Measurements from ENCODE around the gene PNPLA7. TPM values are rescaled to one million over a fixed set of nuclear protein-coding genes. Genes with fewer than 3 reads are reported as not detected.

PNPLA7 gene
- polyA plus RNA-seq, 1 of the 3 experiments (the other 2 are of a cell fraction), result 0.99 TPM

DNA sequence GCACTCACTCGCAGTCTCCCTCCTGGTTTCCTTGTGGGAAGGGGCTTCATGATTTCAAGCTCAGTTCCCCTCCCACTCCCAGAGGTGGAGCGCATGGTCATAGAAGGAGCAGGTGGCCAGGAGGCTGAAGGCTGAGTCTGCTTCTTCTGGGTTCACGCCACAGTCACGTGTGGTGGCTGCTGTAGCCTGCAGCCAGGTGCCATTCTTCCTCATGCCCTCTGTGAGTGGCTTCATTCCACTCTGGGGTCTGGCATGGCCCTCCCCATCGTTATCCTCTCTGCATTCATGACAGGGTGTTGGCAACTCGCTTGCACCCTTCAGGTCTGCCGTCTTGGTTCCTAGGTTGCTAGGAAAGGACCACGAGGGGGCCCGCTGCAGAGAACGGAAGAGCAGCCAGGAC is 5.0 kb upstream of the PNPLA7 start:
- H3K27me3 ChIP-seq (ENCODE audit: insufficient read depth), result no peaks in the 10 kb centered on the region
- H3K9me3 ChIP-seq, result no peaks in the 10 kb centered on the region
- 97% methylated on average over 10 of the region's 10 CpGs for WGBS (ENCODE audit: low lambda C conversion rate)
- peaks cover 12% of the 10 kb centered on the region for H3F3A ChIP-seq (replicated peaks; ENCODE audit: insufficient read depth)
- H3K9ac ChIP-seq, result no peak overlapping the region
- DNase-seq, result no peak
- H3K27ac ChIP-seq (ENCODE audit: low read depth in 2 of 2, low read length in 1 of 2), result no peak overlapping the region
- no peaks in the 10 kb centered on the region for H4K20me1 ChIP-seq (ENCODE audit: insufficient read depth)
- H3K36me3 ChIP-seq (replicated peaks in 1 of 2; ENCODE audit: control insufficient read depth in 1 of 2, insufficient read depth in 2 of 2, low read length in 1 of 2), result peaks cover 27 to 35% of the 10 kb centered on the region in 2 experiments
- H3K79me2 ChIP-seq (ENCODE audit: insufficient read depth), result peaks cover 21% of the 10 kb centered on the region
- no peak overlapping the region for H3K4me3 ChIP-seq (ENCODE audit: low read depth in 2 of 2, low read length in 1 of 2)
- TF ChIP-seq, protein P1, sequence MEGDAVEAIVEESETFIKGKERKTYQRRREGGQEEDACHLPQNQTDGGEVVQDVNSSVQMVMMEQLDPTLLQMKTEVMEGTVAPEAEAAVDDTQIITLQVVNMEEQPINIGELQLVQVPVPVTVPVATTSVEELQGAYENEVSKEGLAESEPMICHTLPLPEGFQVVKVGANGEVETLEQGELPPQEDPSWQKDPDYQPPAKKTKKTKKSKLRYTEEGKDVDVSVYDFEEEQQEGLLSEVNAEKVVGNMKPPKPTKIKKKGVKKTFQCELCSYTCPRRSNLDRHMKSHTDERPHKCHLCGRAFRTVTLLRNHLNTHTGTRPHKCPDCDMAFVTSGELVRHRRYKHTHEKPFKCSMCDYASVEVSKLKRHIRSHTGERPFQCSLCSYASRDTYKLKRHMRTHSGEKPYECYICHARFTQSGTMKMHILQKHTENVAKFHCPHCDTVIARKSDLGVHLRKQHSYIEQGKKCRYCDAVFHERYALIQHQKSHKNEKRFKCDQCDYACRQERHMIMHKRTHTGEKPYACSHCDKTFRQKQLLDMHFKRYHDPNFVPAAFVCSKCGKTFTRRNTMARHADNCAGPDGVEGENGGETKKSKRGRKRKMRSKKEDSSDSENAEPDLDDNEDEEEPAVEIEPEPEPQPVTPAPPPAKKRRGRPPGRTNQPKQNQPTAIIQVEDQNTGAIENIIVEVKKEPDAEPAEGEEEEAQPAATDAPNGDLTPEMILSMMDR (IDR thresholded peaks at IDR 0.05), result no peak
- TF ChIP-seq FOXM1 (IDR thresholded peaks at IDR 0.05; ENCODE audit: low read depth) (no peak), RFX5 (IDR thresholded peaks at IDR 0.05; ENCODE audit: low read length) (no peak), ELF1 (IDR thresholded peaks at IDR 0.05) (no peak), POLR2AphosphoS5 (IDR thresholded peaks at IDR 0.05; ENCODE audit: low read depth, low read length) (no peak)
- no peak overlapping the region for H3K4me2 ChIP-seq
- H3K4me1 ChIP-seq (ENCODE audit: control insufficient read depth in 1 of 2, insufficient read depth in 2 of 2, low read depth in 1 of 2, low read length in 1 of 2), result peaks cover 5 to 7% of the 10 kb centered on the region in 2 experiments; a peak in 1 of 4 replicates
- H2AFZ ChIP-seq (ENCODE audit: low read depth), result no peak overlapping the region
- no peaks in the 10 kb centered on the region for H3K9me2 ChIP-seq
- ChIA-PET CTCF (interaction anchor here (0.6 kb wide), 1 partner anchor 1921 kb away, joined by 3 read pairs; no protein-coding TSS in a partner anchor), POLR2A (no interaction called here)

DNA sequence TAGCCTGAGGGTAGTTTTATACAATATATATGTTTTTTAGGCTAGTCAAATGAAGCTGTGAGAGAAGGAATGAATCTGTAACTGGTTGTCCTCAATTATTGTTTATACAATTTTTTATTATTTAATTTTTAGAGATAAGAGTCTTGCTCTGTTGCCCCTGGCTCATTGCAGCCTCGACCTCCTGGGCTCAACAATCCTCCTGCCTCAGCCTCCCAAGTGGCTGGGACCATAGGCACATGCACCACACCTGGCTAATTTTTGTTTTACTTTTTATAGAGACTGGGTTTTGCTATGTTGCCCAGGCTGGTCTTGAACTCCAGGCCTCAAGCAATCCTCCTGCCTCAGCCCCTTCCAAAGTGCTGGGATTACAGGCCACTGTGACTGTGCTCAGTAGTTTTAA is 4.1 kb upstream of the PNPLA7 start:
- Histone ChIP-seq H3K9ac (no peak overlapping the region), H3K27ac (ENCODE audit: low read depth in 2 of 2, low read length in 1 of 2) (no peak overlapping the region), H3K4me3 (ENCODE audit: low read depth in 2 of 2, low read length in 1 of 2) (no peak overlapping the region), H3K9me3 (no peaks in the 10 kb centered on the region), H3K36me3 (replicated peaks in 1 of 2; ENCODE audit: control insufficient read depth in 1 of 2, insufficient read depth in 2 of 2, low read length in 1 of 2) (peaks cover 24 to 27% of the 10 kb centered on the region in 2 experiments), H2AFZ (ENCODE audit: low read depth) (no peak overlapping the region), H3K27me3 (ENCODE audit: insufficient read depth) (no peaks in the 10 kb centered on the region), H3K4me1 (ENCODE audit: control insufficient read depth in 1 of 2, insufficient read depth in 2 of 2, low read depth in 1 of 2, low read length in 1 of 2) (peaks cover 5 to 12% of the 10 kb centered on the region in 2 experiments; a peak in 1 of 4 replicates), H3K4me2 (no peak overlapping the region), H4K20me1 (ENCODE audit: insufficient read depth) (no peaks in the 10 kb centered on the region), H3K9me2 (no peaks in the 10 kb centered on the region), H3K79me2 (ENCODE audit: insufficient read depth) (peaks cover 21% of the 10 kb centered on the region), H3F3A (replicated peaks; ENCODE audit: insufficient read depth) (peaks cover 12% of the 10 kb centered on the region)
- POLR2A ChIA-PET, result no interaction called here
- TF ChIP-seq, protein P2, sequence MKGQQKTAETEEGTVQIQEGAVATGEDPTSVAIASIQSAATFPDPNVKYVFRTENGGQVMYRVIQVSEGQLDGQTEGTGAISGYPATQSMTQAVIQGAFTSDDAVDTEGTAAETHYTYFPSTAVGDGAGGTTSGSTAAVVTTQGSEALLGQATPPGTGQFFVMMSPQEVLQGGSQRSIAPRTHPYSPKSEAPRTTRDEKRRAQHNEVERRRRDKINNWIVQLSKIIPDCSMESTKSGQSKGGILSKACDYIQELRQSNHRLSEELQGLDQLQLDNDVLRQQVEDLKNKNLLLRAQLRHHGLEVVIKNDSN (IDR thresholded peaks at IDR 0.05; ENCODE audit: borderline replicate concordance, low read depth), result no peak
- no peak for TF ChIP-seq RFX5 (IDR thresholded peaks at IDR 0.05; ENCODE audit: low read length)
- TF ChIP-seq, protein P3, sequence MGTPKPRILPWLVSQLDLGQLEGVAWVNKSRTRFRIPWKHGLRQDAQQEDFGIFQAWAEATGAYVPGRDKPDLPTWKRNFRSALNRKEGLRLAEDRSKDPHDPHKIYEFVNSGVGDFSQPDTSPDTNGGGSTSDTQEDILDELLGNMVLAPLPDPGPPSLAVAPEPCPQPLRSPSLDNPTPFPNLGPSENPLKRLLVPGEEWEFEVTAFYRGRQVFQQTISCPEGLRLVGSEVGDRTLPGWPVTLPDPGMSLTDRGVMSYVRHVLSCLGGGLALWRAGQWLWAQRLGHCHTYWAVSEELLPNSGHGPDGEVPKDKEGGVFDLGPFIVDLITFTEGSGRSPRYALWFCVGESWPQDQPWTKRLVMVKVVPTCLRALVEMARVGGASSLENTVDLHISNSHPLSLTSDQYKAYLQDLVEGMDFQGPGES (IDR thresholded peaks at IDR 0.05; ENCODE audit: low read depth, low read length), result no peak
- no peak for TF ChIP-seq RXRA (IDR thresholded peaks at IDR 0.05; ENCODE audit: borderline replicate concordance, low read depth)
- no peak for TF ChIP-seq NRF1 (IDR thresholded peaks at IDR 0.05; ENCODE audit: low read depth, low read length)
- TF ChIP-seq RCOR1 (IDR thresholded peaks at IDR 0.05; ENCODE audit: low read length), result no peak
- TF ChIP-seq, protein P4, sequence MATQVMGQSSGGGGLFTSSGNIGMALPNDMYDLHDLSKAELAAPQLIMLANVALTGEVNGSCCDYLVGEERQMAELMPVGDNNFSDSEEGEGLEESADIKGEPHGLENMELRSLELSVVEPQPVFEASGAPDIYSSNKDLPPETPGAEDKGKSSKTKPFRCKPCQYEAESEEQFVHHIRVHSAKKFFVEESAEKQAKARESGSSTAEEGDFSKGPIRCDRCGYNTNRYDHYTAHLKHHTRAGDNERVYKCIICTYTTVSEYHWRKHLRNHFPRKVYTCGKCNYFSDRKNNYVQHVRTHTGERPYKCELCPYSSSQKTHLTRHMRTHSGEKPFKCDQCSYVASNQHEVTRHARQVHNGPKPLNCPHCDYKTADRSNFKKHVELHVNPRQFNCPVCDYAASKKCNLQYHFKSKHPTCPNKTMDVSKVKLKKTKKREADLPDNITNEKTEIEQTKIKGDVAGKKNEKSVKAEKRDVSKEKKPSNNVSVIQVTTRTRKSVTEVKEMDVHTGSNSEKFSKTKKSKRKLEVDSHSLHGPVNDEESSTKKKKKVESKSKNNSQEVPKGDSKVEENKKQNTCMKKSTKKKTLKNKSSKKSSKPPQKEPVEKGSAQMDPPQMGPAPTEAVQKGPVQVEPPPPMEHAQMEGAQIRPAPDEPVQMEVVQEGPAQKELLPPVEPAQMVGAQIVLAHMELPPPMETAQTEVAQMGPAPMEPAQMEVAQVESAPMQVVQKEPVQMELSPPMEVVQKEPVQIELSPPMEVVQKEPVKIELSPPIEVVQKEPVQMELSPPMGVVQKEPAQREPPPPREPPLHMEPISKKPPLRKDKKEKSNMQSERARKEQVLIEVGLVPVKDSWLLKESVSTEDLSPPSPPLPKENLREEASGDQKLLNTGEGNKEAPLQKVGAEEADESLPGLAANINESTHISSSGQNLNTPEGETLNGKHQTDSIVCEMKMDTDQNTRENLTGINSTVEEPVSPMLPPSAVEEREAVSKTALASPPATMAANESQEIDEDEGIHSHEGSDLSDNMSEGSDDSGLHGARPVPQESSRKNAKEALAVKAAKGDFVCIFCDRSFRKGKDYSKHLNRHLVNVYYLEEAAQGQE (IDR thresholded peaks at IDR 0.05; ENCODE audit: low read depth, low read length), result no peak
- TF ChIP-seq FOXJ3 (CRISPR knock-in tag; IDR thresholded peaks at IDR 0.05), result no peak
- TF ChIP-seq GABPA (IDR thresholded peaks at IDR 0.05; ENCODE audit: low read depth), result no peak
- no peak for TF ChIP-seq TCF12 (IDR thresholded peaks at IDR 0.05)
- TF ChIP-seq, protein P5, sequence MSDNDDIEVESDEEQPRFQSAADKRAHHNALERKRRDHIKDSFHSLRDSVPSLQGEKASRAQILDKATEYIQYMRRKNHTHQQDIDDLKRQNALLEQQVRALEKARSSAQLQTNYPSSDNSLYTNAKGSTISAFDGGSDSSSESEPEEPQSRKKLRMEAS (IDR thresholded peaks at IDR 0.05; ENCODE audit: low read depth), result no peak
- no peak for TF ChIP-seq SIN3A (IDR thresholded peaks at IDR 0.05; ENCODE audit: borderline replicate concordance, low read depth, low read length)
- TF ChIP-seq MXI1 (IDR thresholded peaks at IDR 0.05; ENCODE audit: low read depth, low read length), result no peak
- no peak for TF ChIP-seq SMC3 (IDR thresholded peaks at IDR 0.05; ENCODE audit: low read depth, low read length)
- CTCF ChIA-PET, result interaction anchor here (0.6 kb wide), 1 partner anchor 1921 kb away, joined by 3 read pairs; no protein-coding TSS in a partner anchor
- DNase-seq, result no peak
- WGBS (ENCODE audit: low lambda C conversion rate), result 100% methylated on average over 1 of the region's 1 CpG

Measured in SK-N-SH (cell line).